Measurements from ENCODE around the gene TRAIP.

GRCh38 chr3:49781415-49782199, 74.8 kb downstream of the TRAIP start:
- TF ChIP-seq, protein P1, sequence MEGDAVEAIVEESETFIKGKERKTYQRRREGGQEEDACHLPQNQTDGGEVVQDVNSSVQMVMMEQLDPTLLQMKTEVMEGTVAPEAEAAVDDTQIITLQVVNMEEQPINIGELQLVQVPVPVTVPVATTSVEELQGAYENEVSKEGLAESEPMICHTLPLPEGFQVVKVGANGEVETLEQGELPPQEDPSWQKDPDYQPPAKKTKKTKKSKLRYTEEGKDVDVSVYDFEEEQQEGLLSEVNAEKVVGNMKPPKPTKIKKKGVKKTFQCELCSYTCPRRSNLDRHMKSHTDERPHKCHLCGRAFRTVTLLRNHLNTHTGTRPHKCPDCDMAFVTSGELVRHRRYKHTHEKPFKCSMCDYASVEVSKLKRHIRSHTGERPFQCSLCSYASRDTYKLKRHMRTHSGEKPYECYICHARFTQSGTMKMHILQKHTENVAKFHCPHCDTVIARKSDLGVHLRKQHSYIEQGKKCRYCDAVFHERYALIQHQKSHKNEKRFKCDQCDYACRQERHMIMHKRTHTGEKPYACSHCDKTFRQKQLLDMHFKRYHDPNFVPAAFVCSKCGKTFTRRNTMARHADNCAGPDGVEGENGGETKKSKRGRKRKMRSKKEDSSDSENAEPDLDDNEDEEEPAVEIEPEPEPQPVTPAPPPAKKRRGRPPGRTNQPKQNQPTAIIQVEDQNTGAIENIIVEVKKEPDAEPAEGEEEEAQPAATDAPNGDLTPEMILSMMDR (IDR thresholded peaks at IDR 0.05): no peak
- no peak for TF ChIP-seq POLR2A (IDR thresholded peaks at IDR 0.05)

All from tibial nerve (tissue), 3 donors.